NCI-H226 (cell line): ENCODE measurements around the gene WFDC8.
"Not testable (repeated sequence)": the region's sequence is repeated elsewhere in the genome, so short reads cannot be mapped to it uniquely, and the experiment has no call there.

Experiments
- DNase-seq: peaks from one replicate; pipeline ENCODE4 v3.0.0-alpha.2; 2015

WFDC8 gene

DNA sequence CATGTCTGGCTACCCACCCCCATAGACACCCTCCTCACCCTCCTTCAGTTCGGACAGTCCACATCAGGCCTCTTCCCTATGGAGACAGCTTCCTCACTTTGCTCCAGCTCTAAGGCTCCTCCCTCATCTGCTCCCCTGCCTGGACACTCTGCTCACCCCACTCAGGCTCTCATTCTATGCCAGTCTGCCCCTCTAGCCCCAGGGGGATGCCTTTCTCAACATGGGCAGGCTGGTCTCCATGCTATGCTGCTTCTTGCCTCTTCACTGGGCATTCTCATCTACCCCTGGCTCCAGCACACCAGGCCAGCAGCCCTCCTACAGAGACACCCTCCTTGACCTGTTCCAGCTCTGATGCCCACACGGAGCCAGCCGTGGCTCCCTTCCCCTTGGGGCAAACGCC lies at the start of gene WFDC8:
WFDC8 (minus strand) TSS at position 101 of the 400 bp plus-strand sequence; CDS start at position 64, 37 bp downstream.
- no peak for DNase-seq

DNA sequence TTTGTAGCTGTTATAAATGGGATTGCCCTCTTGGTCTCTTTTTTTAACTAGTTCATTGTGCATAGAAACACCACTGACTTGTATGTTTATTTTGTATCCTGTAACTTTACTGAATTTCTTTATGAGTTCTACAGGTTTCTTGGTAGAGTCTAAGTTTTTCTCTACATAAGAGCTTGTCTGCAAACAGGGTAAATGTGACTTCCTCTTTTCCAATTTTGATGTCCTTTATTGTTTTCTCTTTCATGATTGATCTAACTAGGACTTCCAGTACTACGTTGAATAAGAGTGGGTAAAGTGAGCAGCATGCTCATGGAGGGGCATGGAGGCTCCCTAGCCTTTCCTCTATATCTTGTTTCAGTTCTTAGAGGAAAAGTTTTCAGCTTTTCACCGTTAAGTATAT lies 47.5 kb upstream of the WFDC8 start:
- DNase-seq = no peak

DNA sequence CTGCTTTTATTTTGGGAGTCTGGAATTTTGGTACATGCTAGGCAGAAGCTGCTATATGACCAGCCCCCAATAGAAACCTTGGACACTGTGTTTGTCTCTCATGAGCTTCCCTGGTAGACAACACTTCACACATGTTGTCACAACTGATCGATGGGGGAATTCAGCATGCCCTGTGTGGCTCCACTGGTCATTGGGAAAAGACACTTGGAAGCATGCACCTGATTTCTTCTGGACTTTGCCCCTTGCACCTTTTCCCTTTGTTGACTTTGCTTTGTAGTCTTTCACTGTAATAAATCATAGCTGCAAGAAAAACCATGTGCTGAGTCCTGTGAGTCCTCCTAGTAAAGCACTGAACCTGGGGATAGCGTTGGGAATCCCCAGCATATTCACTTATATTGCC lies 42.5 kb upstream of the WFDC8 start:
- DNase-seq = no peak

DNA sequence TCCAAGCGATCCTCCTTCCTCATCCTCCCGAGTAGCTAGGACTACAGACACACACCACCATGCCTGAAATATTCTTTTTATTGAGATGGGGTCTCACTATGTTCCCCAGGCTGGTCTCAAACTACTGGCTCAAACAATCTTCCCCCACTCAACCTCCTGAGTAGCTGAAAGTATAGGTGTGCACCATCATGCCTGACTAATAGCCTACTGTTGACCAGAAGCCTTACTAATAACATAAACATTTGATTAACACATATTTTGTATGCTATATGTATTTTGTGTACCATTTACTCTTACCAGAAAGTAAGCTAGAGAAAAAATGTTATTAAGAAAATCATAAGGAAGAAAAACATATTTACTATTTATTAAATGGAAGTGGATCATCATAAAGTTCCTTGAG lies 38.5 kb upstream of the WFDC8 start:
- no peak for DNase-seq

DNA sequence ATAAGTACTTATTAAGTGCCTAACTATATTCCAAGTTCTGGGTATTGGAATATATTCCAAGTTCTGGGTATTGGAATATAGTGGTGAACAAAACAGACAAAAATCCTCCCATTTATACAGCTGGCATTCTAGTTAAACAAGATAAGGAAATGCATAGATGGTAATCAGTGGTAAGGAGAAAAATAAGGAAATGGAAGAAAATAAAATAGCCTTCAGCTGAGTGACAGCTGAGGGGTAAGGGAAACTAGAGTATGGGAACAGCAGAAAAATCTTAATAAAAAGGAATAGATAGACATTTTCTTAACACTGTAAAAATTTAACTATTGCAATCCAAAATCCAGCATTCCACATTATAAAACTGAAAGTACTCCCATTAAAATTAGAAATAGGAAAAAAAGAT lies 33.2 kb upstream of the WFDC8 start:
- no peak for DNase-seq

DNA sequence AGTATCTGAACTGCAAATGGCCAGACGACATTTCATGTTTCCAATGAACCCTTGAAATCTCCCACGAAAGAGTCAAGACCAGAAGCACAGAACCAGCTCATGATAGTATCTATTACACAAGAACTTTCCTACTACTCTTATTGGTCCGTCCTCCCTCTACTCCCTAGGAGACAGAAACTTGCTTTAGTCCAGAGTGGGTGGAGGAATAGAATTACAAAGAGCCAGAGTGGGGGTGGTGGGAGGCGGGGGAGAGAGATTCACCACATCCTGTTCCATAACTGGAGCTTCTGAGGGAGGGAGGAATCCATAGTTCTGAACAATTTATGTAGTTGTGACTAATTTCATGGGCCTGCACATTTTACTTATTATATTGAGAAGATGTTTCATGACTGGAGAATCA lies 32.0 kb upstream of the WFDC8 start:
- peak; percentile 78 for DNase-seq

DNA sequence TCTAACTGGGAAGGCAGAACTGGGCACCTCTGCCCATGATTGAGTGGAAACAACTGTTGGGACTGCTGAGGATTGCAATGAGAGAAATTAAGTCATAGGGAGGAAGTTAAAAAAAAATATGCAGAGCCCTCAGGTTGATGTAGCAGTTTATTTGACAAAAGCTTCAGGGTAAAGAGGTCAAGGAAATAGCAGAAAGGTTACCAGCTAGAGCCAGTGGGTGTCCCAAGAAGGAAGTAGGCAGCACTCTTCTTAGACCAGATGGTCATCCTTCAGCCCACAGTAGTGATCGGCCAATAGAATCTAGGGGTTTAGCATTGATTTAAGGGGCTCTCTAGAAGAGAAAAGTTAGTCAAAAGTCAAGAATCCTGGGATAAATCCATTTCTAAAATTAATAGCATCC lies 28.7 kb upstream of the WFDC8 start:
- DNase-seq = no peak

DNA sequence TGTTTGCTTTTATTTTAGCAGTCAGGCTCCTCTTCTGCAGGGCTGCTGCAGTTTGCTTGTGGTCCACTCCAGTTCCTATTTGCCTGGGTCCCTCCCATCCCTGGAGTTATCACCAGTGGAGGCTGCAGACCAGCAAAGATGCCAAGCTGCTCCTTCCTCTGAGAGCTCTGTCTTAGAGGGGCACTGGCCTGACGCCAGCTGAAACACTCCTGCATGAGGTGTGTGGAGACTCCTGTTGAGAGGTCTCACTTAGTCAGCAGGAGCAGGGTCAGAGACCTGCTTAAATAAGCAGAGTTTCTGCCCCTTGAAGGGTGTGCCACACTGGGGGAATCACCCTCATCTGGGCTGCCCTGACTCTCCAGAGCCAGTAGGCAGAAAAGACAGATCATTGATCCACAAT lies 16.2 kb upstream of the WFDC8 start:
- DNase-seq = no peak

DNA sequence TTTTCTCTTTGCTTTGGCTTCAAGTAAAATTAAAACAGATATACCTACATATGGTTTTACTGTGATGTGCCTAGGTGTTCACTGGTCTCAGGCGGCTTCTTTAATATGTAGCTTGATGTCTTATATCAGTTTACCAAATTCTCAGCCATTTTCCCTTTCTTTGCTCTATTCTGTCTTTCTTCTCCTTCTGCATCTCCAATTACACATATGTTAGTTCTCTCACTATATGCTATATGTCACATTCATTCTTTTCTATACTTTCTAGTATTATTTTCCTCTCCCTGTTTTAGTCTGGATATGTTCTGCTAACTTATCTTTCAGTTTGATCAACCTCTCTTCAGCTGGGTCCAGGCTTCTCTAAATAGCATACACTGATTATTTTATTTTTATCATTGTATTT lies 14.4 kb upstream of the WFDC8 start:
- no peak for DNase-seq

DNA sequence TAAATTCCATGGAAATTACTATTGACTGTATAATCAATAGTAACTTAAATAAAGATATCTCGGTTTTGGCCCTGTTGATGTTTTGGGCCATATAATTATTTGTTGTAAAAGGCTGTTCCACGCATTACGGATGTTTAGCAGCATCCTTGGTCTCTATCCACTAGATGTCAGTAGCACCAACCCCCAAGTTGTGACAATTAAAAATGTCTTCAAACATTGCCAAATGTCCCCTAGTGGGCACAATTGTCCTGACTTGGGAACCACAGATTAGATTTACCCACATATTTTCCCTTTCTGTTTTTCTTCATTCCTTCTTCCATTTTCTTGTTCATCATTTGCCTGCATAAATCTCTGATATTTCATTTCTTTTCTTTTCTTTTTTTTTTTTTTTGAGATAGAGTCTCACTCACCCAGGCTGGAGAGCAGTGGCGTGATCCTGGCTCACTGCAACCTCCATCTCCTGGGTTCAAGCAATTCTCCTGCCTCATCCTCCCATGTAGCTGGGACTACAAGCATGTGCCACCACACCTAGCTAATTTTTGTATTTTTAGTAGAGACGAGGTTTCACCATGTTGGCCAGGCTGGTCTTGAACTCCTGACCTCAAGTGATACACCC lies 13.6 kb upstream of the WFDC8 start:
- DNase-seq = no peak

DNA sequence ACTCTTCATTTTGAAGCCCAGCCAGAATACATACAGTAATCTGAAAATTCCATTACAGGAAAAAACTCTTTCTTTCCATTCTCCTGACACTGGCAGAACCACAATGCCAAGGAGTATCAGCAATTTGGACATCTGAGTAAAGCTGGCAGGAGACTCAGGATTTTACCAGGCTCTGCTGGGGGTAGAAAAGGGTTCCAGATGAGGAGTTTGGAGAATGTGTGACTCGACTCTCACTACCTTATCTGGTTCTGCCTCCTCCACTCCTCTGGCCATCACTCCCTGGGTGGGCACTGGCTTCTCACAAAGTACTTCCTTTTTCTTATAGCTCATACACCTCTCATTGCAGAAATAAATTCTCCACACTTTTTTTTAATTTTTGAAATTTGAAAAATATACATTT lies 10.6 kb upstream of the WFDC8 start:
- DNase-seq = peak; percentile 35

DNA sequence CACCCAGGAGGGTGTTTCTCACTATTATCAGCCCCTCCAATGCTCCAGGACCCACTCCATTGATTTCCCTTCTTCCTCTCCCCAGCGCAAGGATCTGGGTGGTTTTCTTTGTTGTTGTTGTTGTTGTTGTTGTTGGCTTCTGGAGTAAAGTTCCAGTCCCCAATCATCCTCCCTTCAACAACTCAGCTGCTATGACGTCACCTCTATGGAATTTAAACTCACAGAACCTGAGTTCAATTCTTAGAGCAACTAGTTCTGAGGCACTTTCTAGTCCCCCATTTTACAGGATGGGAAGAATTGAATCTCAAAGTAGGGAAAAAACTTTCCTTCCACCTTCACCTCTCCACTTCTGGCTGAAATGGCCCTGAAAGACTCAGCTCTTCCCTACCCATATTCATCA lies 9.7 kb upstream of the WFDC8 start:
- peak; percentile 8 for DNase-seq

DNA sequence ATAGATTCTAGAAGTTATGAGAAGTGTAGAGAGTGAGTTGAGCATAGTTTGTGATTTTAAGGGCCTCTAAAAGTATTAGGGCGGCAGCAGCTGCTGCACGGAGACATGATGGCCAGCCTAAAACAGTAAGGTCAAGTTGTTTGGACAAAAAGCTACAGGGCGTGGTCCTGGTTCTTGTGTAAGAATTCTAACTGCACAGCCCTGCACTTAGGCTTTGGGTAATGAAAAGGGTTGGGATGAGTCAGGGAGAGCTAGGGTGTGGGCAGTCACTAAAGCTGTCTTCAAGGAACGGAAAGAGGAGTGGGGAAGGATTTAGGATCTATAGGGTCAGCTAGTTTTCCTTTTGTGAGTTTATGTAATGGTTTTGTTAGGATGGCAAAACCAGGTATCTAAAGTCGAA lies 6.9 kb upstream of the WFDC8 start:
- DNase-seq = not testable (repeated sequence)

DNA sequence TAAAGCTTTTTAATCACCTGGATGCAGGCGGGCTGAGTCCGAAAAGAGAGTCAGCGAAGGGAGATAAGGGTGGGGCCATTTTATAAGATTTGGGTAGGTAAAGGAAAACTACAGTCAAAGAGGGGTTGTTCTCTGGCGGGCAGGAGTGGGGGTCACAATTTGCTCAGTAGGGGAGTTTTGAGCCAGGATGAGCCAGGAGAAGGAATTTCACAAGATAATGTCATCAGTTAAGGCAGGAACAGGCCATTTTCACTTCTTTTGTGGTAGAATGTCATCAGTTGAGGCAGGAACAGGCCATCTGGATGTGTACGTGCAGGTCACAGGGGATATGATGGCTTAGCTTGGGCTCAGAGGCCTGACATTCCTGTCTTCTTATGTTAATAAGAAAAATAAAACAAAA lies 5.2 kb upstream of the WFDC8 start:
- DNase-seq = not testable (repeated sequence)

DNA sequence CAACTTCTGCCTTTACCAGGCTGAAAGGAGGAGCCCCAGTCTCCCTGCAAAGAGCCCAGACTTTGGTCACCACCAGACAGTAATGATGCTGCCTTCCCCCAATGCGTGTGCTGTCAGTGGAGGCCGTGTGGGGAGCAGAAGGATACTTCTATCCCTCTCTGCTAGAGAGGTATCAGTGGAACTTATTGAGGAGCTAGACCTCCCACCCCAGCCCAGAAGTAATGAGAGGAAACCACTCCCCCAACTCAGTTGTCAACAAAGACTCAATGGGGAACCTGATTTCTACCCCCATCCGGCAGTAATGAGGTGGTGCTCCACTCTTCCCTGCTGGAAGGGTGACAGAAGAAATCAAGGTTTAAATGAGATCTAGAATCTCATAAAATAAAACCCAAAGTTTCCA lies 4.4 kb upstream of the WFDC8 start:
- no peak for DNase-seq

DNA sequence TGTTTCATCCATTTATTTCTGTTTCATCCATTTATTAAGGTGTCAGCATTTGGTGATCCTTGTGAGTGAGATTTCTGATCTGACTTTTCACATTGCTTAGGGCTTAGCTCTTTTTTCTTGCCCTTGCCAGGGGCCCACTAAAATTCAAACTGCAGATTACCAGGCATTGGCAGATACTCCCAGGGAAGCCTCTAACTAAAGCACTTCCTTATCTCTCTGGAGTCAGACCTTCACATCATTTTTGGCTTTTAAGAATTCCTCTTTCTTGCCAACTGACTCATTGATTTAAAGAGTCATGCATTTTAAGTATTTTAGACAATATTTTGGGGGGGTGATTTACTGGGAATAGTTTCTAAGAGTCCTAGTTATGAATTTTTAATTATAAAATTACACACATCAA lies 2.6 kb upstream of the WFDC8 start:
- peak; percentile 47 for DNase-seq

DNA sequence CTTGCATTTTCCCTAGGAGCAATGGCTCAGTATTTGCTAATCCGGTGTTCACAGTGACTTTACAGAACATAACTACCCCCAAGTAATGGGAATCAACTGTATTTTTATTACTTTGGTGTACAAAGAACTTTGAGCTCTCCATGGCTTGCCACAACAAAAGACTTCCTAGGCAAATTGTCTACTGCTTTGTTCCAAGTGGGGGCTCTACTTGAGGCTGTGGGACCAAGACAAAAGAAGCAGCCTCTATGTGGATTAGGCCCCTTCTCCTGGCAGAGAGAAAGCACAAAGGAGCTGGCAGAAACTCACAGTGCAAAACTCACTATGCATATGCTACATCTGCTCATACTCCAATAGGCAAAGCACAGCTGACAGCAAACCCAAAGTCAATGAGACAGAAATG lies 853 bp downstream of the WFDC8 start:
- DNase-seq = no peak

DNA sequence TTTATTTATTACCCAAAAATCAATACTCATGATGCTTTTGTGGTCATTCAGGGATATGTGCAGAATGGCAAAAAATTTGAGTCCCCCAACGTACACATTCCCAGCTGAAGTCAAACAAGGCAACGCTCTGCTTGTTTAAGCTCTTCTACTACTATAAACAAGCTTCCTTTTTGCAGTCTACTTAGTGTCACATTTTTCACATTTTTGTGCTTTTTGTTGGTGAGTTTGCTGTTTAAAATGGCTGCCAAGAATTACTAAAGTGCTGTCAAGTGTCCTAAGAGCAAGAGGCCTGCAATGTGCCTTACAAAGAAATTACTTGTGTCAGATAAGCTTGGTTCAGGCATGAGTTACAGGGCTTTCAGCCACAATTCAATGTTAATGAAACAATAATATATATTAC lies 2.1 kb downstream of the WFDC8 start:
- no peak for DNase-seq

DNA sequence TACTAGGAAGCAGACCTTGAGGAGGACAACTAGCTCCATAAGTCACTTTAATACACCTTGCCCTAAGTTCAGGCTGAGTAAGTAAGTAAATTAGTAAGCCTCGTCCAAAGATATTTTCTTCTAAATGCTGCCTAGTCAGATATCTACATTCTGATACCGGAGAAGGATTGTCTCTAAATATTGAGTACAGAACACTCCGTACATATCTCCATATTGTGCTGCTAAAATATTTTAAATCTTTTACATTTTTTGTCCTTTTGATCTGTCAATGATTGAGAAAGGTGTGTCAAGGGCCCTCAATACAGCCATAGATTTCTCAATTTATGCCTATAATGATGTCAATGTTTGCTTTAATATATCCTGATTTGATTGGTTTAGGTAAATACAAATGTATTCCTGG lies 3.2 kb downstream of the WFDC8 start:
- DNase-seq = no peak

DNA sequence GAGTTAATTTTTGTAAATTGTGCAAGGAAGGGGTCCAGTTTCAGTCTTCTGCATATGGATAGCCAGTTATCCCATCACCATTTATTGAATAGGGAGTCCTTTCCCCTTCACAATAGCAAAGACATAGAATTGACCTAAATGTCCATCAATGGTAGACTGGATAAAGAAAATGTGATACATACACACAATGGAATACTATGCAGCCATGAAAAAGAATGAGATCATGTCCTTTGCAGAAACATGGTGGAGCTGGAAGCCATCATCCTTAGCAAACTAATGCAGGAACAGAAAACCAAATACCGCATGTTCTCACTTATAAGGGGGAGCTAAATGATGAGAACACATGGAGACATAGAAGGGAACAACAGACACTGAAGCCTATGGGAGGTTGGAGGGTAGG lies 9.4 kb downstream of the WFDC8 start:
- not testable (repeated sequence) for DNase-seq

DNA sequence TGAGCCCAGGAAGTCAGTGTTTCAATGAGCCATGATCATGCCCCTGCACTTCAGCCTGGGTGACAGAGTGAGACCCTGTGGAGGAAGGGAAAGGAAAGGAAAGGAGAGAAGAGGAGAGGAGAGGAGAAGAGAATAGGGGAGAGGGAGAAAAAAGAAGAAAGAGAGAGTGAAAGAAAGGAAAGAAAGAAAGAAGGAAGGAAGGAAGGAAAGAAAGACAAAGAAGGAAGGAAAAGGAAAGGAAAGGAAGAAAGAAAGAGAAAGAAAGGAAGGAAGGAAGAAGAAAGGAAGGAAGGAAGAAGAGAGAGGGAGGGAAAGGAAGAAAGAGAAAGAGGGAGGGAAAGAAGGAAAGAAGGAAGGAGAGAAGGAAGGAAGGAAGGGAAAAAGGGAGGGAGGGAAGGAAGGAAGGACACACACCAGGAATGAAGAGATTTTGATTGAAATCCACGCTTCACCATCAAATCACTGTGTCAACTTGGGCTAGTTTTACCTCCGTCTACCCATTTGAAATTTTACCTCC lies 14.3 kb downstream of the WFDC8 start:
- DNase-seq = no peak

DNA sequence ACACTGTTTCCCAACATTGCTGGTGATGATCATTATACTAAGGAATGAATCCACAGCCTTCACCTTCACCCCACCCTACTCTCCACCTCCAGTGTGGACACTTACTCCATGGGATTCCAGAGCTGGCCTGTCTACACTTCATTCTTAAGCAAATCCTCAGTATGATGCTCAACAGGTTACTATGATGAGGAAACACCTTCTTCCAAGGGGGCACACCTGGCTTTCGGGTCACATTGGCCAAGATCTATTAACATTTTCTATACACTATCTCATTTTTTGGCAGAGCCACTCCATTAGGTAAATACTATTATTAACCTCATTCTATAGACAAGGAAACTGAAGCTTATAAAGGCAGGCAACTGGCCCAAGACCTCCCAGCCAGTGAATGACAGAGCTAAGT lies 23.9 kb downstream of the WFDC8 start:
- DNase-seq = no peak

DNA sequence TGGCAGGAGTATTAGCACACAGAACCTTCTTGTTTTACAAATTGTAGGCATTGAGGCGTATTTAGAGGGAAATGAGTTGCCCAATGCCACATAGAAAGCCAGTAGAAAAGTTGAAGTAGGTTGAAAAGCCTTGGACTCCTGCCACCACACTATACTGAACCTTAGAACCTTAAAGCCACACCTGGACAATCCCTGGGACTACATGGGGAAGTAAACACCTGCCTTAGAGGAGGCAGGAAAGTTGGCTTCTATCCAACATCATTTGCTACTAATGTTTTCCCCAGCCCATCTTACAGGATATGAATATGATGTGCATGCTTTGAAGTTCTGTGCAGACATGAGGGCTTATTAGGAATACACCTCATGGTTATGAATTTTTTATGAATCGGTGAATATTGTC lies 26.6 kb downstream of the WFDC8 start:
- DNase-seq = no peak

DNA sequence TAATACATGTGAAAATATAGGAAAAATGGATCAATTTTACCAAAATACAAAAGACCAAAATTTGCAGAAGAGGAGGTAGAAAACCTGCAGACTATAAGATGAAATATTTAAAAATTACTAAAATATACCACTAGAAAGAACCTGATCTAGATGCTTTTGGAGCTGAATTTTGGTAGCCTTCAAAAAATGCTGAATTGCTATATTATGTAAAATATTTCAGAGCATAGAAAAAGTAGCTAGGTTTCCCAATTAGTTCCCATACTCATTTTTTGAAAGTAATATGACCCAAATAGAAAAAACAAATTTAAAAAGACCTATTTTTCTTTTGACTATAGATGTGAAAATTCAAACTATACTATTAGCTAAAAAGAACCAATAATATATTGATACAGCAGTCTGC lies 28.3 kb downstream of the WFDC8 start:
- no peak for DNase-seq

DNA sequence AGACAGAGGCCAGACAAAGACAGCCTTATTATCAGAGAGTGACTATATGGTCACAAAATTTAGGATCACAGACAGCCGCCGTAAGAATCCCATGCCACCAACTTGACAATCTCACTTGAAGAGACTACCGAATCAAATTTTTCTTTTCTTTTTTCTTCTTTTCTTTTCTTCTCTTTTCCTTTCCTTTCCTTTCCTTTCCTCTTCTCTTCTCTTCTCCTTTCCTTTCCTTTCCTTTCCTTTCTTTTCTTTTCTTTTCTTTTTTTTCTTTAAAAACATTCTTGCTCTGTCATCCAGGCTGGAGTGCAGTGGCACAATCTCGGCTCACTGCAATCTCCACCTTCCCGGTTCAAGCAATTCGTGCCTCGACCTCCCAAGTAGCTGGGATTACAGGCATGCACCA lies 30.7 kb downstream of the WFDC8 start:
- no peak for DNase-seq
